Left lung (tissue), 10 donors: ENCODE measurements around the gene F5. TPM values are rescaled to one million over a fixed set of nuclear protein-coding genes. Genes with fewer than 3 reads are reported as not detected.

Experiments
- ATAC-seq: fragments of 200-7000 bp; cut with Tn5 transposase; one replicate; pipeline ENCODE4 v1.9.1; 2020; ENCODE audit warnings: moderate library complexity
- DNase-seq, 4 donors: peaks; one replicate each; pipeline ENCODE4 v3.0.0-alpha.2; 2013 to 2020
- H3K27ac ChIP-seq, 2 donors: fragments of 200-600 bp; sonication (generic) in 1 of 2; one replicate each; pipeline versions ENCODE4 v1.5.0 to v1.8.0; 2020 to 2021
- H3K27me3 ChIP-seq, 2 donors: fragments of 200-600 bp; sonication (generic) in 1 of 2; one replicate each; pipeline versions ENCODE4 v1.5.0 to v1.8.0; 2020 to 2021
- H3K36me3 ChIP-seq, 2 donors: fragments of 200-600 bp; sonication (generic) in 1 of 2; one replicate each; pipeline versions ENCODE4 v1.5.0 to v1.8.0; 2020 to 2021
- H3K4me1 ChIP-seq, 2 donors: fragments of 200-600 bp; one replicate each; pipeline ENCODE4 v1.8.0; 2021
- H3K4me3 ChIP-seq, 2 donors: fragments of 200-600 bp; sonication (generic) in 1 of 2; one replicate each; pipeline versions ENCODE4 v1.5.0 to v1.8.0; 2020 to 2021; ENCODE audit warnings: mild to moderate bottlenecking in 1 of 2
- H3K9me3 ChIP-seq, 2 donors: fragments of 200-600 bp; sonication (generic) in 1 of 2; one replicate each; pipeline versions ENCODE4 v1.5.0 to v1.8.0; 2020 to 2021
- CTCF ChIP-seq, 2 donors: fragments of 200-600 bp; sonication (generic) in 1 of 2; IDR thresholded peaks; one replicate each; pipeline versions ENCODE4 v1.5.0 to v1.8.0; 2021; ENCODE audit warnings: antibody characterized with exemption in 2 of 2
- intact Hi-C, 2 donors: fragments of 100-400 bp; cut with DNase I; formaldehyde crosslinking; loops; one replicate each; pipeline versions ENCODE4 v1.11.2 to v1.14.2; 2022
- polyA plus RNA-seq, 6 donors: library from polyadenylated mRNA; unstranded; fragments of 120-200 nt; gene quantifications; one replicate each; pipeline ENCODE4 v1.2.1, GENCODE V29; 2013; ENCODE audit not compliant: insufficient read length in 6 of 6
- total RNA-seq, 2 donors: library from RNA; stranded (reverse); fragmentation: NEBNext Ultra II Directional; extraction: Animal tissue kit (Norgen Biotek cat#: 25700); gene quantifications; one replicate each; pipeline ENCODE4 v1.2.1, GENCODE V29; 2021
- donor health status: DM: no; HTN: yes; CAD: no.
- donor health status: DM: no; HTN: no; CAD: no.

The F5 gene
- total and polyA plus RNA-seq, 8 donors, result 0.03 to 7.2 (median 0.23) TPM

- ATAC-seq, result peak; percentile 96
- peak in 1 of 2 donors; percentile 34 for TF ChIP-seq CTCF (IDR thresholded peaks at IDR 0.05)
- no peaks in the 10 kb centered on the region for H3K9me3 ChIP-seq
- peak within 1 kb of the TSS; percentile 61 to 95 for H3K4me3 ChIP-seq
- no peaks in the 10 kb centered on the region for H3K27me3 ChIP-seq
- H3K36me3 ChIP-seq, result no peaks in the 10 kb centered on the region
- peak; percentile 99 to 100 (median 100) for DNase-seq
- H3K27ac ChIP-seq, result peak within 1 kb of the TSS; percentile 96 to 97
- intact Hi-C loops, result no loop called here
- H3K4me1 ChIP-seq, result peaks cover 0 to 41% of the 10 kb centered on the region in 2 donors
These were observed 100.6 kb downstream of the F5 start, which contains the start of gene SLC19A2 for GRCh38 chr1:169485431-169486280. Gene SLC19A2, minus strand, starts transcription at chr1:169485944. Its CDS starts 178 bp downstream, at chr1:169485766.

- Histone ChIP-seq H3K27ac (peak overlapping the region; percentile 96 to 97), H3K4me3 (peak overlapping the region; percentile 61 to 95), H3K27me3 (no peaks in the 10 kb centered on the region), H3K4me1 (peaks cover 0 to 41% of the 10 kb centered on the region in 2 donors), H3K36me3 (no peaks in the 10 kb centered on the region), H3K9me3 (no peaks in the 10 kb centered on the region)
- intact Hi-C loops, result no loop called here
- ATAC-seq (peak; percentile 58), DNase-seq (peak in 3 of 4 donors; percentile 51 to 80 (median 68))
- TF ChIP-seq CTCF (IDR thresholded peaks at IDR 0.05), result no peak
These were observed 101.4 kb downstream of the F5 start for GRCh38 chr1:169484683-169485430.

GRCh38 chr1:169484101-169484500, 102.2 kb downstream of the F5 start:
- peaks cover 0 to 40% of the 10 kb centered on the region in 2 donors for H3K4me1 ChIP-seq
- no peaks in the 10 kb centered on the region for H3K36me3 ChIP-seq
- peak overlapping the region; percentile 61 to 95 for H3K4me3 ChIP-seq
- no peaks in the 10 kb centered on the region for H3K9me3 ChIP-seq
- no peaks in the 10 kb centered on the region for H3K27me3 ChIP-seq
- TF ChIP-seq CTCF (IDR thresholded peaks at IDR 0.05), result no peak
- intact Hi-C loops, result no loop called here
- peak in 1 of 4 donors; percentile 35 for DNase-seq
- H3K27ac ChIP-seq, result peak overlapping the region; percentile 96 to 97
- peak; percentile 16 for ATAC-seq

GRCh38 chr1:169483500-169483966, 102.7 kb downstream of the F5 start:
- H3K4me1 ChIP-seq, result peaks cover 0 to 37% of the 10 kb centered on the region in 2 donors
- H3K9me3 ChIP-seq, result no peaks in the 10 kb centered on the region
- no peaks in the 10 kb centered on the region for H3K27me3 ChIP-seq
- H3K36me3 ChIP-seq, result no peaks in the 10 kb centered on the region
- intact Hi-C loops, result no loop called here
- TF ChIP-seq CTCF (IDR thresholded peaks at IDR 0.05), result no peak
- H3K4me3 ChIP-seq, result peak overlapping the region; percentile 61 to 95
- DNase-seq, result peak in 2 of 4 donors; percentile 43 to 69
- peak overlapping the region in 1 of 2 donors; percentile 97 for H3K27ac ChIP-seq
- peak; percentile 15 for ATAC-seq
